Astrocyte (in vitro differentiated cells and primary cell): ENCODE results near the gene TRIM15.

ENCODE experiments used
- EZH2 ChIP-seq: IDR thresholded peaks from 2 replicates; pipeline ENCODE4 v1.6.1; 2012; ENCODE audit warnings: mild to moderate bottlenecking, low read length, inconsistent platforms; ENCODE audit not compliant: insufficient read depth
- TF ChIP-seq, protein P1 (sequence below): IDR thresholded peaks from 2 replicates; pipeline ENCODE4 v1.5.1; 2011; ENCODE audit warnings: low read depth, mild to moderate bottlenecking, inconsistent platforms, low read length, moderate library complexity; ENCODE audit not compliant: insufficient read depth

DNA sequence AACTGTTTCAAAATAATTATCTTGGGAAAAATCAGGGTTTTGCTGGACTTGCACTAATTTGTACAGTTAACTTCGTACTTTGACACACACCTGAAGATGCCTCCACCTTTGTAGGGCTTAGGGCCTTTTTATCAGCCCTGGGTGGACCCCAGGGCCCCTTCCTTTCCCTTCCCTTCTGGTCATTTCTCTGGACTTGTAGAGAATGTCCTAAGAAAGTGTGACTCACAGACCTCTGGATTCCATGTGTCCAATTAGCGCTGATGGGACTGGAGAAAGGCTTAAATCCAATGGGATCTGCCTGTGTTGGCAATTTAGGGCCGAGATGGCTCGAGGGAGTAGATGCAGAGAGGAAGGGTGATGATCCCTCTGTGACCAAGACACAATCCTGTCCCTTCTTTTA lies 9.3 kb downstream of the TRIM15 start:
- TF ChIP-seq, protein P1, sequence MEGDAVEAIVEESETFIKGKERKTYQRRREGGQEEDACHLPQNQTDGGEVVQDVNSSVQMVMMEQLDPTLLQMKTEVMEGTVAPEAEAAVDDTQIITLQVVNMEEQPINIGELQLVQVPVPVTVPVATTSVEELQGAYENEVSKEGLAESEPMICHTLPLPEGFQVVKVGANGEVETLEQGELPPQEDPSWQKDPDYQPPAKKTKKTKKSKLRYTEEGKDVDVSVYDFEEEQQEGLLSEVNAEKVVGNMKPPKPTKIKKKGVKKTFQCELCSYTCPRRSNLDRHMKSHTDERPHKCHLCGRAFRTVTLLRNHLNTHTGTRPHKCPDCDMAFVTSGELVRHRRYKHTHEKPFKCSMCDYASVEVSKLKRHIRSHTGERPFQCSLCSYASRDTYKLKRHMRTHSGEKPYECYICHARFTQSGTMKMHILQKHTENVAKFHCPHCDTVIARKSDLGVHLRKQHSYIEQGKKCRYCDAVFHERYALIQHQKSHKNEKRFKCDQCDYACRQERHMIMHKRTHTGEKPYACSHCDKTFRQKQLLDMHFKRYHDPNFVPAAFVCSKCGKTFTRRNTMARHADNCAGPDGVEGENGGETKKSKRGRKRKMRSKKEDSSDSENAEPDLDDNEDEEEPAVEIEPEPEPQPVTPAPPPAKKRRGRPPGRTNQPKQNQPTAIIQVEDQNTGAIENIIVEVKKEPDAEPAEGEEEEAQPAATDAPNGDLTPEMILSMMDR = no peak
- no peak for TF ChIP-seq EZH2
